EH (cell line): ENCODE measurements around the gene NYAP2.

Experiments
- DNase-seq: peaks from one replicate; pipeline ENCODE4 v3.0.0-alpha.2; 2015; ENCODE audit warnings: low read depth

Gene NYAP2

GRCh38 chr2:225429717-225430116, 30.2 kb downstream of the NYAP2 start:
- DNase-seq, result peak; percentile 3

DNA sequence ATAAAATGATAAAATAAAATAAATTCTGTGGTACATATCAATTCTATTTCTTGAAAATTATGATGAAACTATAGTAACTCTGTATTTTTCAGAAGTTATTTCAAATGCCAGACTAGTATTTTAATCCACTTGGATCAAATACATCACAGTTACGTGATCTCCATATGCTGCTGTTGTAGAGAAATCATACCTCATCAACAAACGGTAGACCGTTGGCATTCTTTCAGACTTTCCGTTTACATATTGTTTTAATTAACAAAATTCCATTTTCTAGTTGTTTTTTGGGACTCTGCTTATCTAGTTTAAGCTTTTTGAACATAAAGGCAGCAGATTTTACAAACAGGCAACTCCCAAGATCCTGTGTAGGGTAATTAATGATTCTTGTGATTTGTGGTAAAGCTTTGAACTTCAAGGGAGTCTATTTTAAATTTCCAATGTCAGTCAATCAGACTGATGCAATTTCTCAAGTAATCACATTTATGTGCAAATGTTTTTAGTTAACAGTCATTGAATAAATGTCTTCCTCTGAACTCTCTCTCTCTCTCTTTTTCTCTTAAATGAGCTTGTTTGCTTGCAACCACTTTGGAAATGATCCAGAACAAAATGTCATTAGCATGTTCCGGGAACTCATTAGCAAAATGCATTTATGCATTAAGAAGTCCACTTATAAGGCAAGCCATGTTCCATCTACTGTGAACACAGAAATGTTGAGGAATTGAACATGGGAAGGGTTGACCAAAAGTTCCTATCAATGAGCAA, 31.8 kb downstream of the NYAP2 start:
- no peak for DNase-seq

- no peak for DNase-seq
Measured at GRCh38 chr2:225434014-225434413, 34.5 kb downstream of the NYAP2 start.

DNA sequence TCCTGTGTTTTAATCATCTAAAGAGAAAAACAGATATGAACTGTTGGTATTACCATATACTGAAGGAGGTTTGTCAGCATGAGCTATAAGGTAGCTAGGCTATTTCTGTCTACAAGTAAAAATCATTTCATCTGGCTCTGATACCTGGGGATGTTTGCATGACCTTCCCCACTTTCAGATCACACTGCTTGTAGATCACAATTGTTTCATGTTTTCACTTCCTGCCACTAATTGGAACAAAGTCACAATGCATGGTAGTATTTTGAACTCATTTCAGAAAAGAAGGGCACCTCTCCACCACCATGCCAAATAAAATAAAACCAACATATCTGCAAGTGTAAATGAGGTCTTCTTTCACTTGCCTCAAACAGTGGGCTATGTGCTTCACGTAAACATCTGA, 37.8 kb downstream of the NYAP2 start:
- DNase-seq, result no peak

GRCh38 chr2:225438248-225438647, 38.7 kb downstream of the NYAP2 start:
- no peak for DNase-seq

GRCh38 chr2:225452677-225453076, 53.2 kb downstream of the NYAP2 start:
- no peak for DNase-seq

- no peak for DNase-seq
Measured at GRCh38 chr2:225454412-225454811, 54.9 kb downstream of the NYAP2 start.

DNA sequence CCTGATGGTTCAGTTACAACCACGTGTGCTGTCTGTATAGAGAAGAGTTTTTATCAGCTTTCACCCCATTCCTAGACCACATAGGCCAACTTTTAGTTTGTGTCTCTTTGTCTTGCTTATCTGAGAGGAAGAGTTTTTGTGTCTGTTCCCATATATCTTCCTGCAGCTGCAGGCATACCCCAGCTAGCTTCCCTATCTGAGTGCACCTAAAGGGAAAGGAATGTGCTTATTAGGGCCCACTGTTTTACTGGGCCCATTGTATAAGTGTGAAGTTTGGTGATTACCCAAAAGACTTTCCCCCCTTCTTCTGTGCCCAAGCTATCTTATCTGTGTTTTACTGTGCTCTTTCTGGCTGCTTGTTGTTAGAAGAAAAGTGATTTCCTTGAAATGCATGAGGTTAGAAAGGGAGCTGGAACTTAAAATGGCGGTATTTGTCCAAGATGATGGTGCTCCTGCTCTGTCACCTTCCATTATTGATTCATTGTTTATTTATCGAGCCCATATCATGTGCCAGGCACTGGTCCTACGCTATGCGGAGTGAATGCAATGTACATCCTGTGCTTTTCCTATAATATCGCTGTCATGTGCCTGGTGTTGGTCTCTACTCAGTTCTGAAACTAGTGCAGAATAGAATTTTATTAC, 57.2 kb downstream of the NYAP2 start:
- no peak for DNase-seq

DNA sequence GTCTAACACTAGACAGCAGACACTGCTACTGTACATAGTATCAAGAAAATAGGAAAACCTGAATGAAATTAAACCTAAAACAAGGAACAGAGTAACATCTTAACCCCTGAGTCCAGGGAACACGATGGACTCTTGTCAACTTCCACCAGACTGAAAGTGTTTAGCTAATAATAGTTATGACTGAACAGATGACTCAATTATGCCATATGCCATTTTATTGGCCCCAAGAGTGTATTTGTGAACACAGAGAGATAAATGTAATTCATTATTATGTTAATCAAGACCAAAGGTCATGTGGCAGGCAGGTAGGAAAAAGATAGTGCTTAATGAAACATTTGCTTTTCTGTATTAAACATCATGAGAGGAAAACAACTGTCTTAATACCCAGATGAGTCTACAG, 58.0 kb downstream of the NYAP2 start:
- no peak for DNase-seq

GRCh38 chr2:225458431-225459117, 59.1 kb downstream of the NYAP2 start:
- DNase-seq, result no peak

GRCh38 chr2:225462417-225462816, 62.9 kb downstream of the NYAP2 start:
- no peak for DNase-seq

GRCh38 chr2:225462945-225463344, 63.4 kb downstream of the NYAP2 start:
- DNase-seq, result no peak

GRCh38 chr2:225463449-225463848, 63.9 kb downstream of the NYAP2 start:
- DNase-seq, result no peak

GRCh38 chr2:225464346-225465025, 65.0 kb downstream of the NYAP2 start:
- no peak for DNase-seq

GRCh38 chr2:225465827-225466226, 66.3 kb downstream of the NYAP2 start:
- DNase-seq, result no peak

- DNase-seq, result no peak
Measured at GRCh38 chr2:225466891-225467604, 67.5 kb downstream of the NYAP2 start.

DNA sequence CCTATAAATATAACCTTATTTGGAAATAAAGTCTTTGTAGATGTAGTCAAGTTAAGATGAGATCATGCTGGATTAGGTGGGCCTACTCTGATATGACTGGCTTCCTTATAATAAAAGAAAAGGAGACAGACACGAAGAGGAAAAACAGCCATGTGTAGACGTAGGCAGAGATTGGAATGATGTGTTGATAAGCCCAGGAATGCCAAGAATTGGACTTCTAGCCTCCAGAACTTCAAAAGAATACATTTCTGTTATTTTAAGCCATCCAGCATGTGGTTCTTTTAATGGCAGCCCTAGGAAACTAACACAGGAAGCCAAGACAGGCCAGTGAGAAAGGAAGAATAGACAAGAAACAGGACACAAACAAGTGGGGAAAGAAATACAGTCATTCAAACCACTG, 68.6 kb downstream of the NYAP2 start:
- DNase-seq, result peak; percentile 27

DNA sequence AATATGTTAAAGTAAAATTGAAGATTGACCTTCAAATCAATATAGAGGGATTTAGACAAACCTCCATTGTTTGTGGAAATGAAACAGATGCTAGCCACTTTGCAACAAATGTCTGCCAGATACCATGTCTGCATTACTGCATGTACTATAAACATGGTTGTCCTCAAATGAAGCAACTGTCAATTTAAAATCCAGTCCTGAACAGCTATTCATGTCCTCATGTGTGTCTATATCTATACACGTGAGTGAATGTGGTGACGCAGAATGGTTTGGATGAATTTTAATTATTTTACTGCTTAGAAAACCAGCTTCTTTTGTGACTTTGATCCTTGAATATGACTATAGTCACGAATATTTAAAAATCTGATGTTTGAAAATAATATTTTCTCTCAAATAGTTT, 71.5 kb downstream of the NYAP2 start:
- DNase-seq, result no peak

DNA sequence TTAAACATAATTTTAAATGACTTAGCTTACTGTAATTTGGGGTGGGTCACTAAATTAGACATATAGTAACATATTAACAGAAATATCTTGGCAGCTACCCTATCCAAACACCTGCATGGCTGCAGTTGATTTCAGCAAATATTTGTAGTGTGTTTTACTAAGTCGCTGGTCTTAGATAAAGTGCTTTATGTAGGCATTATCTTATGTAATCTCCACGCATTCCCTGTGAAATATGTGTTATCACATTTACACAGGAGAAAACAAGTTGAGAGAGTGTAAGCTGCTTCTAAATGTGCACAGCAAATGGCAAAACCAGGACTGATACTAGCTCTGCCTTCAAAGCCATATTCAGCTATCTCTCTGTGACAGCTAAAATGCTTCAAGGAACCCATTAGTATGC, 72.0 kb downstream of the NYAP2 start:
- DNase-seq, result no peak

DNA sequence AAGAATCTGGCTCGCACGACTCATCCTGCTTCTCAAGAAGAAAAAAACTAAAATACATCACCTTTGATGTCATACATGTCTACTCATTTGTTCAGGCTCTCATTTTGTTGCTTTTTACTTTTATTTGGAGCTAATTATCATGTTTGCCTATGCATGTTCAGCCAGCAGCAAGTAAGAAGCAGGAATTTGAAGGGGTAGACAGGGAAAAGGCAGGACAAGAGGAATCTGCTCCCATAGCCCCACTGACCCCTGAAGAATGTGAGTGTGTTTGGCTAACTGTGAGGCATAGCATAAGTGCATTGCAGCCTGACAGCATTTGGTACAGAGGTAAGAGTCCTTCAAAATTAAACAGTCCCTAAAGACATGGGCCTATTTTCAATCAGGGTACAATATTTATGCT, 72.7 kb downstream of the NYAP2 start:
- no peak for DNase-seq

DNA sequence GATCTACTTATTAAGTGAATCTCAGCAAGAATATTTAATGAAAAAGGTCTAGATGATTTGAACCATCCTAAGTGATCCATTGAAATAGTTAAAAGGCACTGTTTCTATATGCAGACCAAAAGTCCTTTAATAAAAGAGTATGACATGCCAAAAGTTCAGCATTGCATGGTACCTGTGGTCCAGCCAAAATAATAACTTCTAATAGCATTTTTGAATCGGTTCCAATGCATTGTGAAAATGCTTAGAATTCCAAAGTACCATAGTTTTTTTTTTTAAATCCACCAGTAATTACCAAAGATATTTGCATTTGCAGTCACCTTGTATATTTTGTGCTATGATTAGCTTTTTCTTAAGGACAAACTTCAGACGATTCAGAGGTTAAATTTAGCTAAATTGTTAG, 79.9 kb downstream of the NYAP2 start:
- DNase-seq, result no peak

DNA sequence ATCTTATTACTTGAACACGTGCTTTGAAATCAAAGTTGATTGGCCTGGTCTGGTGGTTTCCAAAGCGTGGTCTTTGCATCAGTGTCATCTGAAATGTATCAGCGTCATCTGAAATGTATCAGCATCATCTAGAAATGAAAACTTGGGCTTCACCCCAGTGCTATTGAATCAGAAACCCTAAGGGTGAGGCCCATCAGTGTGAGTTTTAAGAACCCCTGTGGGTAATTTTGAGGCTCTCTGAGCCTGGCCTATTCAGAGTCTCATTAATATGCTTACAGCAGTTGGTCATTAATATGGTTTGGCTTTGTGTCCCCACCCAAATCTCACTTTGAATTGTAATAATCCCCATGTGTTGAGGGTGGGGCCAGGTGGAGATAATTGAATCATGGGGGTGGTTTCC, 85.2 kb downstream of the NYAP2 start:
- no peak for DNase-seq
